T-helper 1 cell (primary cell): ENCODE measurements around the gene PPP2R2C.
A peak's percentile ranks its signal among the peaks of the same experiment; 100 is the strongest.

Source experiments
- DNase-seq, 5 donors: peaks; one replicate each; pipeline ENCODE4 v3.0.0-alpha.2; 2012 to 2020

The PPP2R2C gene

DNA sequence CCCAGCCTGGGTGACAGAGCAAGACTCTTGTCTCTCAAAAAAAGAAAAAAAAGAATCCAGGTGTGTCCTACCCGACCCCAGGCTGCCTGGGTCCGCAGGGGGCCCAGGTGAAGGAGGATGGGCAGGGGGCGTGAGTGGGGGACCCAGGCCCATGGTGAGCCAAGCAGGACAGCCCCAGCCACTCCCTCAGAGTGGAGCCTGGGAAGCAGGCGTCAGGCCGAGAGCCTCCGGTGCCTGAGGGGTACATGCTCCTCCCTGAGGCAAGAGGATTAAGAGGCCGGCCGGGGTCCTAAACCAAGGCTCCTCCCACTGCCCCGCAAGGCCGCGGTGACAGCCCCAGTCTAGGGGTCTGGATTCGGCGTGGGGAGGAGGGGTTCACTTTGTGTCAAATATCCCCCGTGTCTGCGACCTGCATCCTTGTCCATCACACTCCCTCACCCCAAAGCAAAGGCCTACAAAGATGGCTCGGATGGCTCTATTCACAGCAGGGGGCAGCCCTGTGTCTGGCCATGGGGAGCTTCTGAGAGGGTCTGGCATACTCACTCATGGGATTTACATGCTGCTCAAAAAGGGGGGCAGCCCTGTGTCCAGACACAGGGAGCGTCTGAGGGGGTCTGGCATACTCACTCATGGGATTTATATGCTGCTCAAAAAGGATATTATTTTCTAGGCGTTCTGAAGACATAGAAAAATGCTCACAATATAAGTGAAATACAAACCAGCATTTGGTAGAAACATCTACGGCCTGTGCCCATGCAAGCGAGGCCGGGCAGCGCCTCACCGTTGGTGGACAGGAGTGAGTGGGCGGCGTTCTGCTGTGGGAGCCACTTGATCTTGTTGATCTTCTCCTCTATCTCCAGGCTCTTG is 94.6 kb downstream of the PPP2R2C start:
- no peak for DNase-seq

DNA sequence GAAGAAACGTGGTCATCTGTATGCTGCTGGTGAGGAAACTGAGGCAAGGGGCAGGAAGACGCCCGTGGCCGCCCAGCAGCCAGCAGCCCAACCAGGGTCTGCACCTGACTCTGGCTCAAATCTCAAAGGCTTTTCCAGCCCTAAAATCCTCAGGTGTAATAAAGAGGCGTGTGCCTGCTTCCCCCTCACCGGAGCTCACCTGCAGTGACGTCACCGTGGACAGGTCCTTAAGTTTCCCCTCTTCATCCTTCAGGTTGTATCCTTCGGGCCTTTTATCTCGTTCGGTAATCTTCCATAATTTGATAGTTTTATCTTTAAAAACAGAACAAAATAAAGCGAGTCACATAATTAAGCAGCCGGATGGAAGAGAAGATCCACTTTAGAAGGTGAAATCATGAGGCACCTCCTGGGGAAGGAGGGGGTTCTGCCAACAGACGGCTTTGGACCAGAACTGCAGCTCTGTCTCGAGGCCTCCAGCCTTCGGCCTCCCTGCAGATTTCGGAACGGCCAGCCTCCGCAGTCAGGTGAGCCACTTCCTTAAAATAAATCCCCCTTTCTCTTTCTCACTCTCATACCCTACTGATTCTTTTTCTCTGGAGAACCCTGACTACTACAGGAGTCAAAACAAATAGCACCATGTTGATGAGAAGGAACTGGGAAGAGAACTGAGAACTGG is 96.7 kb downstream of the PPP2R2C start:
- DNase-seq: no peak

DNA sequence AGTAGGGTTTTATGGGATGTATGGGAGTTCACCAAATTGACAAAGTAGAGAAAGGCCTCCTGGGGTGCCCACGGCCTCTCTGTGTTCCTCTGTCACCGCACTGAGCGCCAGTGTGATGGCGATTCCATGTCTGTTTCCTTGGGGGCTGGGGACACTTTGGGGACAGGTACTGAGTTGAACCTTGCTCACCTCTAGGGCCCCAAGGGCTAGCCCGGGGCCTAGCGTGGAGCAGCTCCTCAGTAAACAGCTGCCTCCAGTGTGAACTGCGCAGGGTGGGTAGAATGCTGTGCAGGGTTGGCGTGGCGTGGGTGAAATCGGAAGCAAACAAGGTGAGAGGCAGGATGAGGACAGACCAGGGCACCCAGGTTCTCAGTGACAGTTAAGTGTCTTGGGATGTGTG is 97.8 kb downstream of the PPP2R2C start:
- no peak for DNase-seq

DNA sequence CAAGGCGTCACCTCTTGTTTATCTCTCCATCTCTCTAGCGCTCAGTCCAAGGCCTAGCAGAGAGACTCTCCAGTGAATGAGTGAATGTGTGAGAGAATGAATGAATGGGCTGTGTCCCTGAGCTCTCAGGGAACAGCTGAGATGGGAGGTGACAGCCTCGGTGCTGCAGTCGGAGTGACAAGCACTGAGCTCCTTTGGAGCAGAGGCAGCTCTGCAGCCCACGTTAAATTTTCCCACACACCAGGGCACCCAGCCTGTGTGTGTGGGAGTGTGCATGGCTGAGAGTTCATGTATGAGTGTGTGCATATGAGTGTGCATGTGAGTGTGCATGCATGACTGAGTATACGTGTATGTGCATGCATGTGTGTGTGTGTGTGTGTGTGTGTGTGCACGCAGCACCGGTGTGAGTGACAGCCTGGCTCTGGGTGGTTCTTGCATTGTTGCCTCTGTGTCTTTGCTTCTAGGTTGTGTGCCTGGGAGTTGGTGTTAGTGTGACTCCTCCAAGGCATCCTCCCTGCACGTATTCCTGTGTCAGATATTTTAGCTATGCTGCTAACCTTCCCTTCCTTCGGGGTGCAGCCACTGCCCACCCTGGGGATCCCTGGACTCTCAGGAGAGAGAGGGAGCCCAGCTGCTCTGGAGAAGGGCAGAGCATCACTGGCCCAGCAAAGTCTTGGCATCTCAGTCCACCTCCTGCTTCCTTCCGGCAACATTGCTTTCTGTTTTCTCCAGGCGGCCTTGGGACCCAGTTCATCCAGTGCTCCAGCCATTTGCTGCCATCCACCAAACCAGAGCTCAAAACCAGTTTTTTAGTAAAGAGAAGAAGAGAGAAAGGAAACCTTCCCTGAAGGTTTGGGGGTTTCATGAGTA is 98.6 kb downstream of the PPP2R2C start:
- DNase-seq: no peak

DNA sequence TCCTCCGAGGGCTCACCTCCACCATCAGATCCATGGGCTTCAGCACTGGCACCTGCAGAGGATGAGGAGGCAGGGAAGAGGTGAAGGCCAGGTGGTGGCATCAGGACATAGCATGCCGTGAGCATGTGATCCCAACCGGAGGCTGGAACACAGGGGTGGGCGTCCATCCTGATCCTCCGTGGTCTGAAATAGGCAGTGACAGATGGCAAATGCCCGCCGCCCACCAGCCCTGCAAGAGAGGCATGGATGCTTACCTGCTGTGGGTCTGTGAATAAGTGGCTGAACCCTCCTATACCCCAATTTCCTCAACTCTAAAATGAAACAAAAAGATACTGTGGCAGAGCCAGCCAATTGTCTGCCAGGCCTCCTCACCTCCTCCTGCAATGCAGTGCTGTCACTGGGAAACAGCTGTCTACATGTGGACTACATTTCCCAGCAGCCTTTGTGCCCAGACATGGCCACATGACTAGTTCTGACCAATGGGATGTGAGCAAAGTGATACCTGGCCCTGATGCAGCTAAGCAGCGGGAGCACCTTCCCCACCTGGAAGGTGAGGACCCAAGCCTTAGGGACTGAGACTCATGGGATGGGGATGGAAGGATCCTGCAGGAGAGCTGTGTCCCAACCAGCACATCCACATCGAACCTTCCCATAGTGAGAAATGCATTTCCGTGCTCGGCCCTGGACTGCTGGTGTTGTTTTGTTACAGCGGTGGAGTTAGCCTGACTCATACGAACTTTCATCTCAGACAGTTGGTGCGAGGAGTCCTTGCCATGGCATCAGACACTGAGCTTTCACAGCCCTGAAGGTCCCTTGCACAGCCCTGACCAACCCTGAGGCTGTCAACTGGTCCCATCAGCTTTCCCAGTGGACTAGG is 99.5 kb downstream of the PPP2R2C start:
- peak in 1 of 5 donors; percentile 36 for DNase-seq

DNA sequence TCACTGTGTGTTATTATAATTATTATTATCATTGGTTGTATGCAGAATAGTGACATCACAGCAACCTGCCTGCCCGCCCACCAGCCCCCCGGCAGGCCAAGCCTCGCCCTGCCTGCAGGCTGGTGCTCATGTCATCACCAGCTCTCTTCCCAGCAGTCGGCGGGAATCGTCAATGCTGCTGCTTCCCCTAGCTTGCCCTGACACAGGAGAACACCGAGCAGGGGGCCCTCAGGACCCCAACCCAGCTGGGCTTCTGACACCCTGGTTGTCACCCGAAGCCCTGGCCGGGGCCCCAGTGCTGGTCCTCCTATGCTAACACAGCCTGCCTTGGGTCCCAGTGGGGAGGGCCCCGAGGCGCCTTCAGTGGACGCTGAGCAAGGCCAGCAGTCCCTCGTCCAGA is 100.6 kb downstream of the PPP2R2C start:
- DNase-seq: no peak

DNA sequence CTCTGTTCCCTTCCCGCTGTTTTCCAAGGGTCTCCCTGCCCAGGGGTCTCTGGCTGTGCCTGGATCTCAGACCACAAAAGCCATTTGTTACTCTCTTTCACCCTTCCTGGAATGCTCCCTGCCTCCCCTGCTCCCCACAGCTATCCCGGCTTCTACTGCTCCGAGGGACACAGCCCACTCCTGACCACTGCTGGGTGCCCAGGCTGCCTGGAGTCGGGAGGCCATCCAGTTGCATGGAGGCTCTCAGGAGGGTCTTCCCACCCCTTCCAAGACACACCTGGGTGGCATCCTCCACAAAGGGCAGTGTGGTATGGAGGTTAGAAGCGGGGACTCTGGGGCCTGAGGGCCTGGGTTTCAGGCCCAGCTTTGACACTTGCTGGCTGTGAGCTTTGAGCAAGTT is 101.1 kb downstream of the PPP2R2C start:
- DNase-seq: no peak

DNA sequence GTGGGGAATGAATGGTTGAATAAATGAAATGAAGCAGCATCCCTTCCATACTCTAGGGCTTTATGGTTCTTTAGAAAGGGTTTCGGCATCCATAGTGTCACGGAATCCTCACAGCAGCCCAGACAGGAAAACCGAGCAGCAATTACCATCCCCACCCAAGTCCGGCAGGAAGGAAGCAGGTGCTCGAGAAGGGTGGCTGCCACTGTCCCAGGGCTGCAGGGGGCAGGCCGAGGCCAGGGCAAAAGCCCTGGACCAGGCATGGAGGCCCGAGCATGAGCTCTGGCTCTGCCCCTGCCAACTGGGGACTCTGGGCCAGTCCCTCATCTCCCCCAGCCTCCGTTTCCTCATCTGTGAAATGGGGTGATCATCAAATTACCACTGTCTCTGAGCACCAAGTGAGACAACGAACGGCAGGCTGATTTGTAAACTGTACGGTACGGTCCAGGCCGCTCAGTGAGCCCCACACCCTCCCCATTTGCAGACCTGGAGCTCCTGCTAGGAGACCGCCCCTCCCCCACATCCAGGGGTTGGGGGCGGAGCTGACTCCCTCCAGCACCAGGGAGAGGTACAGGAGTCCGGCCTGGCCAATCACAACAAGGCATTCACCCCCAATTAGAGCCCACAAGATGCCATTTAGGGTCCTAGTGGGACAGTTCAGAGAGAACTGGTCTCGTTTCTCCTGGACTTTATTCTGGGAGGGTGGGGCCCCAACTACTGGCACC is 102.3 kb downstream of the PPP2R2C start:
- no peak for DNase-seq

DNA sequence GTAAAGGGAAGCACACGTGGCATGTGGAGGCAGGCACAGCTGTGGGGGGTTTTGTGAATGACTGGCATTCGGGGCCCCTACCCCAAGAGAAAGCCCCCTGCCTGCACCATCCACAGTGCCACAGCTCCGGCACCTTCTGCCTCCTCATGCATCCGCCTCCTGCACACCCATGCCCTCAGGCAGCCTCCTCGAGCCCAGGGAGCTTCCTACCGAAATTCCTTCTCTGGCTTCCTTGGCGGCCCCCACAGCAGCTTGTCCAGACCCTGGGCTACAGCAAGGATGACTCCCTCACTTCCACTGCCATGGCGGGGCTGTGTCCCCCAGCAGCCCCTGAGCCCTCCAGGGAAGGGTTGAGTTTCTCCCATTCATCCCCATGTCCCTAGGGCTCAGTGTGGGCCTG is 102.9 kb downstream of the PPP2R2C start:
- no peak for DNase-seq

DNA sequence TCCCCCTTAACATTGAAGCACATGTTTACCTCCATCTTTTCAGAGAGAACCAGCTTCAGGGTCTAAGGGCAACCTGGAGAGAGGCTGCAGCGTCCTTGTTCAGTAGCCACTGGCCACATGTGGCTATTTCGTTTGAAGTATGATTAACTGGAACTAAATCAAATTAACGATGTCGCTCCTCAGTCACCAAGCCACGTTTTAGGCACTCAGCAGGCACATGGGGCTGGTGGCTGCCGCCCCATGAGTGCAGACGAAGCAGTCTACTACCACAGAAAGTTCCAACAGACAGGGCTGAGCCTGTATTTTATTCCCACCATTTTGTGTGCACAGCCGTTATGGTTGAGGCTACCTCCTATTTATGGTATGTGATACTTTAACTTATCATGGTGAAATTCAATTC is 103.4 kb downstream of the PPP2R2C start:
- DNase-seq: no peak

DNA sequence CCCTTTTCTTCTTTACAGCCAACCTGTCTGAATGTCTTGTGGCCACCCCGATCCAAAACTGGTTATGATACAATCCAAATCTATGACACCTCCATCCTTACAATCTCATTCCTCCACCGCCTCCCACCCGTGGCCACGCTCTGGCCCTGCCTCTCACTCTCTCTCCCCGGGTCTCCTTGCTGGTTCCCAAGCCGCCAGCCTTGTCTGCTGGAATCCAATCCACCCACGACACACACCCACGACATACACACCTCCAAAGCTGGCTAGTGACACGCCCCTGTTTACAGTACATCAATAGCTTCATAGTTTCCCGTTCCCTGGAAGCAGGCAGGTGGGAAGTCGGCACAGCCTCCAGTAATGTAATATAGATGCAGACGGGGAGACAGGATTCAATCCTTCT is 103.8 kb downstream of the PPP2R2C start:
- no peak for DNase-seq

DNA sequence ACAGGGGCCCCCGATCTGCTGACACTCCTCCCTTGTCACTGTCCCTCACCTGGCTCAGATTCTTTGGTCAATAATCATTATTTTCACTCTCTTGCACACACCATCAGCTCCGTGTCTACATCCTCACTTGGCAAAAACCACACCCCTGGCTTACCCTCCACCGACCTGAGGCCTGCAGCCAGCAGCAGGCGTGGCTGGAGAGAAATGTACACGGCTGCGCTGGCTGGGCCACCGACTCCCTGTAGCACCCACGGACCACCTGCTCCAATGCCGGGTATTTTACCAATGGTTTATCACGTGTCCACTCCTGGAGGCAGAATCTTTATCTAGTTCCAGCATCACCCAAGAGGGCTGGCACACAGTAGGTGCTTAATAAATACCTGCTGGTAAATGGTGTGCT is 104.3 kb downstream of the PPP2R2C start:
- DNase-seq: no peak

DNA sequence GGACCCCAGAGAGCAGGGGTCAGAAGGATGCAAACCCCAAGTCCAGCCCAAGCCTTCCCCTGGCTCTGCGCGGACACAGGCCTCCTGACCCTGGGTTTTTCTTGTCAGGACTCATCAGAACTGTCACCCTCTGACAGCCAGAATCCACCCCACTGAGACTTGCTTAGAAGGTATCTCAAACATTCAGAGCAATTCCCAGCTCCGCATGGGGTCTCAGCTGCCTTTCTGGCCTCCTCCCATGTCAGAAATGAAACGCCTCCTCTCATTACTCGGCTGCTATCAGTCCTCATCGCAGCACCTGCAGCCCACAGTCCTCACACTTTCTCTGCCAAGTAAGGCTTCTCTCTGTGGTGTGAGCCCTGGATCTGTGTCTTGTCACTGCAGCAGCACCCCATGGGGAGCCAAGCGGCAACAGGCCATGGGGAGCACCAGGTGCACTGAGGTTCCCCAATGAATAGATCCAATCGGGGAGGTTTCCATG is 105.0 kb downstream of the PPP2R2C start:
- no peak for DNase-seq

DNA sequence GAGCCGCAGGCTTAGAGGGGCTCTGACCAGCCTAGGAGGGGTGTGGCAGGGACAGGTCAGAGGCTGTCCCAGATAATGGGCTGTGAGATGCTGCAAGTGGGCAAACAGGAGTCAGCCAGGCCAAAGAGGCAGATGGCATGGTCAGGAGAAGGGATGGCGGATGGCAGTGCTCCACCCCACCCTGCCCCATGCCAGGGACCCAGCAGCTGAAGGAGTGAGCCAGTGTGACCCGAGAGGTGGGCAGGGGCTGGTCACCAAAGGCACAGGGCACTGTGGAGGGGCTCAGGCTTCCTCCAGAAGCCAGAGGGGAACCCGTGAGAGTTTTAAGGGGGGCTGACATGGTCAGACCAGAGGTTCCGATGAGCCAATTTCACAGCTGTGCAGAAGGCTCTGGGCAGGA is 105.8 kb downstream of the PPP2R2C start:
- no peak for DNase-seq

DNA sequence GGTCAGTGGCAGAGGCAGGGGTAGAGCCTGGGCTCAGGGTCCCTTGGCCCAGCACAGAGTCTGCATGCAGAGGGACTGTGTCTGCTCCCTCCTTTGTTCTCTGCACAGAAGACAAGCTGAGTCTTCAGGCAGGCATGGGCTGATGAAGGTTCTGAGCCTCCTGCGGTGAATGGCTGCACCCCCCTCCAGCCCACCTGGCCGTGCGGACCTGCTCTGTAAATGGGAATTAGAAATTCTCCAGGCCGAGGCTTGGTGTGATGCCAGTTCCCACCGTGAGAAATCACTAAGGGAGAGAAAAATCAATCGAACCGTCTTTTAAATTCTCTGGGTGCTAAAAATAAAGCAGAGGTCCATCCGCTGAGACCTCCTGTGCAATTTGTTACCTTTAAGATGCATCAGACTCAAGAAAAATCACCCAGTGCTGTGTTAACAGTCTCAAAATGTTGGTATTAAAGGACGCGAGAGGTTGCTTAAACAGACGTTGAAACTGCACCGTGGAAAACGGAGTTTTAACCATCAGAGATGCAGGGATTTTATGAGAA is 106.8 kb downstream of the PPP2R2C start:
- DNase-seq: no peak

DNA sequence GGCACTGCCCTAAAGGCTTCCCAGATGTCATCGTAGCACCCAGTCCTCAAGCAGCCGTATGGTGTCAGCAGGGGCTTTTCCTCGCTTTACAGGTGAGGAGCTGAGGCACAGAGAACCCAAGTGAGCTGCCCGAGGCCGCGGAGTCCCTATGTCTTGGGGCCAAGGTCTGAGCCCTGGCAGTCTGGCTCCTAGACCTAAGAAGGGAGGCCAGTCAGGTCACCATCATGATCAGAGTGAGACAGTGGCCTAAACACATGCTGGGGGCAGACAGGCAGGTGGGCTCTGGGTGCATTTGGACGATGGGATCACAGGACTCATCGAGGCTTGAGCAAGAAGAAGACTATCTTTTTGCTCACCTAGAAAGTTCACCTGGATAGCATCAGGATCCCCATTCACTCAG is 107.8 kb downstream of the PPP2R2C start:
- no peak for DNase-seq

DNA sequence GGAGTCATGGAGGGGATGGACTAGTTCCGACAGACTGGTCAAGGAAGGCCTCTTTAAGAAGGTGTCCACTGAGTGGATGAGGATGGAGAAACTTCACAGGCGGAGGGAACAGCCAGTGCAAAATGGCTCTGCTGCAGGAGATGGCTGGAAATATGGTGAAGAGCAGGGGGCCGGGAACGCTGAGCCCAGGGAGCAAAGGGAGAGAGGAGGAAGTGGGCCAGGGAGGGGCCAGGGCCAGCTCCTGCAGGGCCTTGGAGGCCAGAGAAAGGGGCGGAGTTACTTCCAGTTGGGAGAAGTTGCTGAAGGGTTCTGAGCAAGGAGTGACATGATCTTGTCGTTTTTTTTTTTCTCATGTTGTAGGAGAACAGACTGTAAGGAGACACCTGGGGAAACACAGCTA is 108.3 kb downstream of the PPP2R2C start:
- no peak for DNase-seq

DNA sequence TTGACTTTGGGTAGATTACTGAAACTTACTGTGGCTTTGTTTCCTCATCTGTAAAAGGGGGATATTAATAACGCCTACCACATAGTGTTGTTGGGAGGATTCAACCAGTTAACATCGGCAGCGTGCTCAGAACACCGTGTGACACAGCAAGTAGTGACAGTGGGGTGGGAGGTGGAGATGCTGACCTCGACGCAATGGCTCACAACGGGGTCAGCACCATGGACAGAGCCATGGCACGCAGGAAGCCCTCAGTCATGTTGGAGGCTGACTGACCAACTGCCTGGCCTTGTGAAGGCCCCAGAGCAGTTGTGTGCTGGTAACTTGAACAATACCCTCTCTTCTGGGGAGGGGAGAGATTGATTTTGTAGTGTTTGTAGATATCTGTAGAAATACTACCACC is 109.5 kb downstream of the PPP2R2C start:
- DNase-seq: peak in 1 of 5 donors; percentile 17

DNA sequence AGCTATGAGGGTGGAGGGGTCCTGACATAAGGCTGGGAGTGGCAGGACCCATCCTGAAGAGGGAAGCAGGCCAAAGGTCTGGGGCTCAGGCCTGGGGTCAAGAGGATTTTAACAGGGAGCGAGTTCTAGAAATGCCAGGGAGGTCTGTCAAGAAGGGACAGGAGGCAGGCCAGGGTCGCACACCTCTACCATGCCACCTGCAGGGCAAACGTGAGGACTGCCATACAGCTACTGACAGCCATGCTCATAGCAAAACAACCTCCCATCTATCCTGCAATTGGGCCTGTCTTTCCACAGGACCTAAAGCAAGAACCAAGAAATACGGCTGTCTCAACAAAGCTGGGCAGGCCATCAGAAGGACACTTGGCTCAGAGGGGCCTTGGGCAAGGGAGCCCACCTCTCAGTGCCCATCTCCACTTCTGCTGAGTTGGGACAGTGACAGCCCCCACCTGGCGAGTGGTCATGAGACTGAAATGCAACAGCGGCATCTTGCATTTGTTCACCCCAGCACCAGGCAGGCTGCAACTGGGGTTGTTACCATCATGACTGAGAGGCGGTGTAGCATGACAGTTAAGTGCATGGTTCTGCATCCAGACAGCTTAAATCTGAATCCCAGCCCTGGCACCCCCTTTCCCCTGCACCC is 110.0 kb downstream of the PPP2R2C start:
- DNase-seq: no peak

DNA sequence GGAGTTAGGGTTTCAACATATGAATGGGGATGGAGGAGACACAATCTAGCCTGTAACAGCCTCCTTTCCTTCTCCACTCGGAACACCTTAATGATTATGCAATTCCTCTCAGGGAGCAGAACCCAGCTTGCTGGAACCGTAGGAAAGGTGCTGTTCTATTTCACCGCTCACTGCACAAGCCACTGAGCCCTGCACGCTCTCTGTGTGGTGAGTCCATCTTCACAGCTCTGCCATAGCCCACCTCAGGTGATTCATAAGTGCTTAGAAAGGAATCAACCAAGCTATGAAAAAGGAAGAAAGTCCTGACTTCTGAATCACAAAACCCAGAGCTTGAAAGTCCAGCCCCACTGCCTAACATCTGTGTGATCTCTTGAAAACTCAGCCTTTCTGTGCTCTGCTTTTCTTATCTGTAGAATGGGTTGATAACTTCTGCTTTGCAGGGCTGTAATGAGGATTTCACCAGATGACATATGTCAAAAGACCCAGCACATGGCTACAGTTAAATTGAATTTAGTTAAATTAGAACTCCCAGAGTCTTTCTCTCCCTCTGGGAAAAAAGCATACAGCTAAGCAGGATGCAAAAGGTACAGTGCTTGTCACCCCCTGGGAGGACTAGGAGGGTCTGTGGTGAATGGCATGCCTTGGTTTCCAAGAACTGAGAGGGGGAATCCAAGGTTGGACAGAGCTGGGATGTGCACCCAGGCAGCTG is 111.2 kb downstream of the PPP2R2C start:
- no peak for DNase-seq
